HG03521 (cell line): ENCODE measurements around the gene USP32.
"Not testable (repeated sequence)": the region's sequence is repeated elsewhere in the genome, so short reads cannot be mapped to it uniquely, and the experiment has no call there.

Experiments used
- ATAC-seq: cut with Tn5 transposase; IDR thresholded peaks from one replicate; pipeline ENCODE4 v1.9.1; 2021; ENCODE audit warnings: mild to moderate bottlenecking, moderate library complexity; ENCODE audit not compliant: unreplicated experiment

The USP32 gene

GRCh38 chr17:60342492-60342891 is 49.4 kb downstream of the USP32 start:
- not testable (repeated sequence) for ATAC-seq

GRCh38 chr17:60335289-60335688 is 56.6 kb downstream of the USP32 start:
- ATAC-seq = no peak

- no peak for ATAC-seq
Measured at GRCh38 chr17:60333628-60334031, 58.3 kb downstream of the USP32 start.

- not testable (repeated sequence) for ATAC-seq
Measured at GRCh38 chr17:60333072-60333471, 58.9 kb downstream of the USP32 start.

- ATAC-seq = no peak
Measured at GRCh38 chr17:60332574-60332973, 59.4 kb downstream of the USP32 start.

GRCh38 chr17:60330731-60331130 is 61.2 kb downstream of the USP32 start:
- no peak for ATAC-seq

- no peak for ATAC-seq
Measured at GRCh38 chr17:60328679-60329078, 63.3 kb downstream of the USP32 start.

GRCh38 chr17:60327901-60328273 is 64.0 kb downstream of the USP32 start:
- ATAC-seq = no peak

- no peak for ATAC-seq
Measured at GRCh38 chr17:60327134-60327900, 64.6 kb downstream of the USP32 start.

GRCh38 chr17:60326702-60327101 is 65.2 kb downstream of the USP32 start:
- ATAC-seq = no peak

- ATAC-seq = no peak
Measured at GRCh38 chr17:60325730-60326524, 66.0 kb downstream of the USP32 start.

- ATAC-seq = no peak
Measured at GRCh38 chr17:60323754-60324153, 68.2 kb downstream of the USP32 start.

- ATAC-seq = no peak
Measured at GRCh38 chr17:60322056-60322387, 69.9 kb downstream of the USP32 start.

GRCh38 chr17:60321336-60322055 is 70.4 kb downstream of the USP32 start:
- no peak for ATAC-seq

- ATAC-seq = no peak
Measured at GRCh38 chr17:60318830-60319229, 73.1 kb downstream of the USP32 start.

- no peak for ATAC-seq
Measured at GRCh38 chr17:60318326-60318725, 73.6 kb downstream of the USP32 start.

- ATAC-seq = no peak
Measured at GRCh38 chr17:60315650-60316049, 76.3 kb downstream of the USP32 start.

- not testable (repeated sequence) for ATAC-seq
Measured at GRCh38 chr17:60314900-60315299, 77.0 kb downstream of the USP32 start.

- ATAC-seq = no peak
Measured at GRCh38 chr17:60314423-60314822, 77.5 kb downstream of the USP32 start.

- no peak for ATAC-seq
Measured at GRCh38 chr17:60311936-60312335, 80.0 kb downstream of the USP32 start.

GRCh38 chr17:60311186-60311585 is 80.7 kb downstream of the USP32 start:
- ATAC-seq = no peak

GRCh38 chr17:60305141-60305540 is 86.8 kb downstream of the USP32 start:
- no peak for ATAC-seq
